SK-N-MC (cell line): ENCODE results near the gene PVR.

ENCODE experiments used
- EZH2 ChIP-seq: fragments of 200-600 bp; sonication (generic); IDR thresholded peaks from one replicate; pipeline ENCODE4 v1.6.1; 2017; ENCODE audit warnings: antibody characterized with exemption
- POLR2AphosphoS5 ChIP-seq: IDR thresholded peaks from 2 replicates; pipeline ENCODE4 v1.6.1; 2012; ENCODE audit warnings: mild to moderate bottlenecking, low read depth, low read length, borderline replicate concordance

DNA sequence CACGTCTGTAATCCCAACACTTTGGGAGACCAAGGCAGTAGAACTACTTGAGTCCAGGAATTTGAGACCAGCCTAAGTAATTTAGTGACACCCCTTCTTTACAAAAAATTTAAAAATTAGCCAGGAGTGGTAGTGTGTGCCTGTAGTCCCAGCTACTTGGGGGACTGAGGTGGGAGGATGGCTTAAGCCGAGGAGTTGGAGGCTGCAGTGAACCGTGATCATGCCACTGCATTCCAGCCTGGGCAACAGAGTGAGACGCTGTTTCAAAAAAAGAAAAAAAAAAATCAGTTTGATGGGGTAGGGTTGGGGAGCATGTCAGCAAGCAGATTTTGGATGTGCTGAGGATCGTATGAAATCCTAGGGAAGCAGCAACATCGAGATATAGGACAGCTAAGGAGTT is 31.8 kb downstream of the PVR start:
- TF ChIP-seq EZH2 (no peak), POLR2AphosphoS5 (no peak)
